ENCODE data around the gene PIGM.

Gene PIGM

GRCh38 chr1:160021376-160022074 lies 10.3 kb downstream of the PIGM start:
- no peak overlapping the region for H3K4me3 ChIP-seq
- no peak for TF ChIP-seq CTCF (IDR thresholded peaks at IDR 0.05)
- no peak overlapping the region for H3K27ac ChIP-seq
- DNase-seq (ENCODE audit: low spot score), result no peak

GRCh38 chr1:160020196-160020595 lies 11.6 kb downstream of the PIGM start:
- TF ChIP-seq CTCF (IDR thresholded peaks at IDR 0.05), result no peak
- no peak for DNase-seq (ENCODE audit: low spot score)

DNA sequence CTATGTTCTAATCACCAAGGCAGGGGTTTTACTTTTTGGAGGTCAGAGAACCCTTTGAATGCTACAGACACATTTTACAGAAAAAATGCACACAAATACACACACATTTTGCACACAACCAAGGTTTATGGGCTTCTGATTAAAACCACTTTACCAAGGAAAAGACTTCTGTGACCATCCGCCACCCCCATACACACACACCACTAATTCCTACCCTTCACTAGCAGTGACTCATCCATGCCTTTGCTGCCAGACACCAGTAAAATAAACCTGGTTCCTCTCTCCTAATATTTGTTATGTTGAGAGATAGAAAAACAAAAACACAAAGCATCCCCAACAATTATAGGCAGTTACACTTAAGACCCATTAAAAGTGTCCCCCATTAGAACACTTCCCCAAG lies 12.9 kb downstream of the PIGM start:
- H3K27ac ChIP-seq, result no peak overlapping the region
- no peak for TF ChIP-seq CTCF (IDR thresholded peaks at IDR 0.05)
- H3K4me3 ChIP-seq, result no peak overlapping the region
- DNase-seq (ENCODE audit: low spot score), result no peak

More at GRCh38 chr1:160020196-160020595, 11.6 kb downstream of the PIGM start:
- Histone ChIP-seq H3K27ac (no peak overlapping the region), H3K4me3 (no peak overlapping the region)

DNA sequence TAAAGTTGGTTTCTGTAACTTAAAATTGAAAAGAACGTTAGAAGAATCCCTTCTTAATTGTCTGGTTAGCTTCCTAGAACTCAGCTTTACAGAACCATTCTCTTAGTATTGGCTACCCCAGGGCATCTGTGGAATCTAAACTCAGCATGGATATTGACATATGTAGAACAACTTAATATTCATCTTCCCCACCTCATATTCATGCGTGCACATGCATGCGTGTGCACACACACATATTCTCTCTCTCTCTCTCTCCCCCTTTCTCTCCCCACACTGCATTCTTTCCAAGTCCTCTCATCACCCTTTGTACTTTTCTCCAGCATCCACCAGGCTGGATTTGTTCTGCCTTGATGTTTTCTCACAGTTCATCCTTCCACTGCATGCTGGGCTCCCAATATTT lies 13.4 kb downstream of the PIGM start:
- no peak overlapping the region for H3K27ac ChIP-seq
- DNase-seq (ENCODE audit: low spot score), result no peak
- no peak for TF ChIP-seq CTCF (IDR thresholded peaks at IDR 0.05)
- H3K4me3 ChIP-seq, result no peak overlapping the region

- H3K27ac ChIP-seq, result no peak overlapping the region
- H3K4me3 ChIP-seq, result no peak overlapping the region
- TF ChIP-seq CTCF (IDR thresholded peaks at IDR 0.05), result no peak
- DNase-seq (ENCODE audit: low spot score), result no peak
These were observed 14.2 kb downstream of the PIGM start for GRCh38 chr1:160017592-160017991.

GRCh38 chr1:160011781-160012180 lies 20.0 kb downstream of the PIGM start:
- DNase-seq (ENCODE audit: low spot score), result no peak
- no peak for TF ChIP-seq CTCF (IDR thresholded peaks at IDR 0.05)
- no peak overlapping the region for H3K27ac ChIP-seq
- H3K4me3 ChIP-seq, result no peak overlapping the region

GRCh38 chr1:160009801-160010200 lies 22.0 kb downstream of the PIGM start:
- no peak for TF ChIP-seq CTCF (IDR thresholded peaks at IDR 0.05)
- DNase-seq (ENCODE audit: low spot score), result no peak
- Histone ChIP-seq H3K27ac (no peak overlapping the region), H3K4me3 (no peak overlapping the region)
